Prostate gland (tissue), 2 donors: Measurements from ENCODE around the gene MYBPH. TPM values are rescaled to one million over a fixed set of nuclear protein-coding genes. Genes with fewer than 3 reads are reported as not detected.

Source experiments
- DNase-seq: peaks from one replicate; pipeline ENCODE4 v3.0.0-alpha.2; 2019; ENCODE audit warnings: low spot score
- H3K27ac ChIP-seq, 2 donors: fragments of 200-600 bp; sonication (generic); 2 replicates each; pipeline ENCODE4 v1.5.1; 2017 to 2019
- H3K27me3 ChIP-seq: fragments of 200-600 bp; sonication (generic); replicated peaks from 2 replicates; pipeline ENCODE4 v1.5.1; 2019; ENCODE audit not compliant: insufficient read depth
- H3K36me3 ChIP-seq, 2 donors: fragments of 200-600 bp; sonication (generic); 1 replicate in 1 of 2; 2 replicates in 1 of 2; pipeline versions ENCODE4 v1.5.1 to v1.8.1; 2017 to 2019
- H3K4me1 ChIP-seq: fragments of 200-600 bp; sonication (generic); replicated peaks from 2 replicates; pipeline ENCODE4 v1.5.1; 2019
- H3K4me3 ChIP-seq, 2 donors: fragments of 200-600 bp; sonication (generic); 2 replicates each; pipeline ENCODE4 v1.5.1; 2017 to 2019
- H3K9me3 ChIP-seq: fragments of 200-600 bp; sonication (generic); 2 replicates; pipeline ENCODE4 v1.5.1; 2017
- CTCF ChIP-seq, 4 experiments: fragments of 200-600 bp in 2 of 4; fragments of 450-650 bp in 2 of 4; sonication (generic) in 2 of 4; IDR thresholded peaks; 1 replicate in 3 of 4; 2 replicates in 1 of 4; pipeline ENCODE4 v1.5.1; 2016 to 2019; ENCODE audit warnings: antibody characterized with exemption in 4 of 4, mild to moderate bottlenecking in 2 of 4, moderate library complexity in 2 of 4
- POLR2A ChIP-seq: fragments of 450-650 bp; IDR thresholded peaks from one replicate; pipeline ENCODE4 v1.6.1; 2016; ENCODE audit warnings: antibody characterized with exemption, mild to moderate bottlenecking
- POLR2AphosphoS5 ChIP-seq: sonication (generic); formaldehyde crosslinking; IDR thresholded peaks from one replicate; pipeline ENCODE4 v1.6.1; 2017; ENCODE audit warnings: antibody characterized with exemption
- WGBS: methylation state at CpG from one replicate; pipeline ENCODE4 v1.1.5; 2018; 5-methylcytosine and 5-hydroxymethylcytosine counted together
- intact Hi-C: fragments of 100-400 bp; cut with DNase I; formaldehyde crosslinking; loops from one replicate; pipeline ENCODE4 v1.14.2; 2022
- total RNA-seq, 2 donors: library from RNA; depleted of rRNA; stranded (reverse); fragments of >200 nt; gene quantifications; one replicate each; pipeline ENCODE4 v1.1.0, GENCODE V29; 2016

Gene MYBPH
- total RNA-seq, 2 donors from 2014 or later: 7.7 TPM; not detected in 1

- intact Hi-C loops: no loop called here
These were observed 13.2 kb downstream of the MYBPH start for GRCh38 chr1:203162403-203162802.

GRCh38 chr1:203161703-203162102 is 13.9 kb downstream of the MYBPH start:
- H3K4me1 ChIP-seq: no peaks in the 10 kb centered on the region
- H3K27me3 ChIP-seq: no peaks in the 10 kb centered on the region
- H3K4me3 ChIP-seq: no peak overlapping the region
- no peak for TF ChIP-seq CTCF (IDR thresholded peaks at IDR 0.05)
- H3K36me3 ChIP-seq: no peaks in the 10 kb centered on the region
- WGBS: 86% methylated on average over 11 of the region's 11 CpGs
- no peaks in the 10 kb centered on the region for H3K9me3 ChIP-seq
- no peak for DNase-seq
- H3K27ac ChIP-seq: no peak overlapping the region
- intact Hi-C loops: no loop called here

More at GRCh38 chr1:203162403-203162802, 13.2 kb downstream of the MYBPH start:
- no peak for TF ChIP-seq POLR2AphosphoS5
- TF ChIP-seq CTCF (IDR thresholded peaks at IDR 0.05): no peak
- TF ChIP-seq POLR2A: no peak
- Histone ChIP-seq H3K4me1 (no peaks in the 10 kb centered on the region), H3K36me3 (no peaks in the 10 kb centered on the region), H3K27ac (no peak overlapping the region), H3K4me3 (no peak overlapping the region), H3K9me3 (no peaks in the 10 kb centered on the region), H3K27me3 (no peaks in the 10 kb centered on the region)
- WGBS: 63% methylated on average over 1 of the region's 1 CpG
- no peak for DNase-seq

- Histone ChIP-seq H3K27ac (no peak overlapping the region), H3K4me3 (no peak overlapping the region), H3K36me3 (no peaks in the 10 kb centered on the region), H3K4me1 (no peaks in the 10 kb centered on the region), H3K9me3 (no peaks in the 10 kb centered on the region), H3K27me3 (no peaks in the 10 kb centered on the region)
- no peak for DNase-seq
- 51% methylated on average over 6 of the region's 6 CpGs for WGBS
- intact Hi-C loops: no loop called here
- no peak for TF ChIP-seq POLR2AphosphoS5
- no peak for TF ChIP-seq CTCF (IDR thresholded peaks at IDR 0.05)
- TF ChIP-seq POLR2A: no peak
These were observed 14.5 kb downstream of the MYBPH start for GRCh38 chr1:203161175-203161574.

GRCh38 chr1:203159844-203160243 is 15.8 kb downstream of the MYBPH start:
- Histone ChIP-seq H3K4me1 (no peaks in the 10 kb centered on the region), H3K27ac (no peak overlapping the region), H3K9me3 (no peaks in the 10 kb centered on the region), H3K27me3 (no peaks in the 10 kb centered on the region), H3K4me3 (no peak overlapping the region), H3K36me3 (no peaks in the 10 kb centered on the region)
- no peak for DNase-seq
- TF ChIP-seq POLR2A: no peak
- no peak for TF ChIP-seq POLR2AphosphoS5
- no peak for TF ChIP-seq CTCF (IDR thresholded peaks at IDR 0.05)
- WGBS: 88% methylated on average over 1 of the region's 1 CpG
- intact Hi-C loops: no loop called here

- Histone ChIP-seq H3K27ac (no peak overlapping the region), H3K27me3 (no peaks in the 10 kb centered on the region), H3K4me1 (no peaks in the 10 kb centered on the region), H3K9me3 (no peaks in the 10 kb centered on the region), H3K4me3 (no peak overlapping the region), H3K36me3 (no peaks in the 10 kb centered on the region)
- TF ChIP-seq POLR2AphosphoS5: no peak
- intact Hi-C loops: no loop called here
- DNase-seq: no peak
- 82% methylated on average over 9 of the region's 9 CpGs for WGBS
These were observed 16.5 kb downstream of the MYBPH start for GRCh38 chr1:203158960-203159665.
